Stomach (tissue), 4 donors: ENCODE results near the gene MYO16.

Source experiments
- EP300 ChIP-seq: sonication (generic); formaldehyde crosslinking; IDR thresholded peaks from one replicate; pipeline ENCODE4 v1.6.1; 2017; ENCODE audit warnings: antibody characterized with exemption
- POLR2AphosphoS5 ChIP-seq, 3 donors: sonication (generic); formaldehyde crosslinking; IDR thresholded peaks; one replicate each; pipeline ENCODE4 v1.6.1; 2016; ENCODE audit warnings: antibody characterized with exemption in 3 of 3
- TF ChIP-seq, protein P1 (sequence below), 7 experiments: fragments of 450-650 bp in 4 of 7; fragments of 200-600 bp in 3 of 7; sonication (generic) in 3 of 7; IDR thresholded peaks; one replicate each; pipeline ENCODE4 v1.5.1; 2016 to 2019; ENCODE audit warnings: antibody characterized with exemption in 7 of 7, control low read depth in 2 of 7, mild to moderate bottlenecking in 1 of 7

- TF ChIP-seq EP300 = no peak
- TF ChIP-seq, protein P1, sequence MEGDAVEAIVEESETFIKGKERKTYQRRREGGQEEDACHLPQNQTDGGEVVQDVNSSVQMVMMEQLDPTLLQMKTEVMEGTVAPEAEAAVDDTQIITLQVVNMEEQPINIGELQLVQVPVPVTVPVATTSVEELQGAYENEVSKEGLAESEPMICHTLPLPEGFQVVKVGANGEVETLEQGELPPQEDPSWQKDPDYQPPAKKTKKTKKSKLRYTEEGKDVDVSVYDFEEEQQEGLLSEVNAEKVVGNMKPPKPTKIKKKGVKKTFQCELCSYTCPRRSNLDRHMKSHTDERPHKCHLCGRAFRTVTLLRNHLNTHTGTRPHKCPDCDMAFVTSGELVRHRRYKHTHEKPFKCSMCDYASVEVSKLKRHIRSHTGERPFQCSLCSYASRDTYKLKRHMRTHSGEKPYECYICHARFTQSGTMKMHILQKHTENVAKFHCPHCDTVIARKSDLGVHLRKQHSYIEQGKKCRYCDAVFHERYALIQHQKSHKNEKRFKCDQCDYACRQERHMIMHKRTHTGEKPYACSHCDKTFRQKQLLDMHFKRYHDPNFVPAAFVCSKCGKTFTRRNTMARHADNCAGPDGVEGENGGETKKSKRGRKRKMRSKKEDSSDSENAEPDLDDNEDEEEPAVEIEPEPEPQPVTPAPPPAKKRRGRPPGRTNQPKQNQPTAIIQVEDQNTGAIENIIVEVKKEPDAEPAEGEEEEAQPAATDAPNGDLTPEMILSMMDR (IDR thresholded peaks at IDR 0.05) = no peak
- no peak for TF ChIP-seq POLR2AphosphoS5 (IDR thresholded peaks at IDR 0.05)
These were observed 395.2 kb downstream of the MYO16 start for GRCh38 chr13:109024611-109025010.
